Activated T-helper 1 cell treated with Interleukin-2 at 50 U/mL for 16 hours (primary cell): ENCODE results near the gene FAM81A.
"Not testable (repeated sequence)": the region's sequence is repeated elsewhere in the genome, so short reads cannot be mapped to it uniquely, and the experiment has no call there.

Source experiments
- DNase-seq: peaks from one replicate; pipeline ENCODE4 v3.0.0-alpha.2; 2020; ENCODE audit warnings: low read depth

FAM81A gene

GRCh38 chr15:59428898-59429297 lies 9.1 kb upstream of the FAM81A start:
- DNase-seq = not testable (repeated sequence)

DNA sequence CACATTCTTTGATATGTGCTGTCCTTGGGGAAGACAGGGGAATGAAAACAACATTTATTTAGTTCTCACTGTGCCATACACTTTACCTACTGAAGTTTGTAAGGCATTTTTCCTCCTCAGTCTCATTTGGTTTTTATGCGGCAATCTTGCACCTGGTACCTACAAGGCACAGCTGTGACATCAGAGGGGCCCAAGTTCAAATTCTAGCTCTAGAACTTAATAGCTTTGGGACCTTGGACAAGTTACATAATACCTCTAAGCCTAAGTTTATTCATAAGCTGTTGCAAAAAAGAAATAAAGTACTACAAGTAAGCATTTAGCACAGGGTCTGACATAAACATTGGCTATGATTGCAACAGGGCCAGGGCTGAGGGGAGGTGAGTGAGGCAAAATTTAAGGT lies 5.6 kb upstream of the FAM81A start:
- no peak for DNase-seq

GRCh38 chr15:59434481-59434880 lies 3.5 kb upstream of the FAM81A start:
- no peak for DNase-seq

GRCh38 chr15:59436774-59437141 lies 1.2 kb upstream of the FAM81A start:
- no peak for DNase-seq

DNA sequence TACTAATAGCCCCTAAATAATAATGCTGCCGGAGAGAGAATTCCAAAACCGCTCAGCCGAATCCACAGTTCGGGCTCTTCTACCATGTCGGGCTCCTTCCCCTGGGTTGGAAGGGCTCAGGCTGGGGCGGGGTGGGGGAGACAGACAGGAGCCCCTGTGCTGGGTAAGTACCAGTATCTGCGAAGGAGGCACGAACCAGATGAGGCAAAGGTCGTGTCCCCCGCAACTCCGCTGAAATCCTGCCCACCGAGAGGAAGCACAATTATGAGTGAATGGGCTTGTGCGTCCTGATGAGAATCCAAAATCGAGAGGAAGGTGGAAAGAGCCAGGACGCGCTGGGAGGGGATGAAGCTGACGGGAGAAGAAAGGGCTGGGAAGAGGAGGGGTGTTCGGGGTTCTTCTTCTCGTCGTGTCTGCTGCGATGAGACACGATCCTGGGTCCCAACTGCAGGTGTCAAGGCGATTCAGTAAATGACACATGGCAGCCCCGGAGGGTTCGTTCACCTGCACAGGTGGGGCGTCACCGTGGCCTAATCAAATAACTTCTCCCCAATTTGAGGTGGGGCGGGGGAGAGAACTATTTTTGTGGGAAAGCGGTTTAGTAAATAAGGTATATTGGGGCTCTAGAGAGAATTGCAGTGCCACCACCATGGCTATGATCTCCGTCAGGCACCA lies 707 bp upstream of the FAM81A start:
- no peak for DNase-seq

GRCh38 chr15:59438625-59439290 lies 772 bp downstream of the FAM81A start:
- DNase-seq = no peak

DNA sequence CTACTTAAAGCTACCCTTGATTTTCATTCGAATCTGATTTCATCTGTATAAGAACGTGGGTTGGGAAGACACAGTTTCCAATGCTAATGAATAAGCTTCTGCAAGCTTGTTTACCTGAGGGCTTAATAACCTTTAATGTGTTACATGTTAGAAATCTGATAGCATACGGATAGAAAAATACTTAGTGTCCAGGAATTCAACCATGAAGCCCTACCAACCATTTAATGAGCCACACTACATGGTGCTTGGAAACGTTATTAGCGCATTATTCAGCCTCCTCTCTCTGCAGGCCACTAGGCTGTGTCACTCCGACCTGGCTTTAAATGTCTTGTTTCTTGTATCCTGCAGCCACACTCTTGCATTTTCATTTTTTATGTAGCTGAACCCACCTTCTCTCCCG lies 1.6 kb downstream of the FAM81A start:
- DNase-seq = no peak

DNA sequence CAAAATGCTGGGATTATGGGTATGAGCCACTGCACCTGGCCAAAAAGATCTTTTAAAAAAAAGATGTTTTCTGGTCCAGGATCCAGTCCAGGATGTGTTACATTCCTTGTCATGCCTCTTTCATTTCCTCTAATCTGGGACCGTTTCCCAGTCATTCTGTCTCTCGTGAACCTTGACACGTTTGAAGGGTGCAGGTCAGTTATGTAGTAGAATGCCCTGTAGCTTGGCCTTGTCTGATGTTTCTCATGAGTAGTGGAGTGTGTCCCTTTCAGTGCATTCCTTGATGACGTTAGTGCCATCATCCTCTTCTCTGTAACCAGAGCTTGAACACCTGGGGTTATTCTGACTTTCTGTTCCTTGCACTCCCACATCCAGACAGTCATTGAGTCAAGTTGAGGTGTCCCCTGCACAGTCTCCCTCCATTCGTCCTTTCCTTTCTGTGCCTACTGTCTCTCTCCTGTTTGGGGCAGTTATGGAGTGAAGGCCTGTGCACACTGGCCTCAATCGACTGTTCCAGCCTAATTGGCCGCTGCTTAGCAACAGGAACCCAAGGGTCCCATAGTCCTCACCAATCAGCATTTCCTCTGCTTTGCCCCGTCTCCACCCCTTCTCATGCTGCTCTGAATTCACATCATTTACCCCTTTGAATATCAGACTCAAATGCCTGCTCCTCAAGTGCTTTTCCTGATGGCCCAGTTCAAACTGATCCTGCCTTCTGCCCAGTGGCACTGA lies 5.5 kb downstream of the FAM81A start:
- DNase-seq = no peak

- no peak for DNase-seq
These were observed 6.3 kb downstream of the FAM81A start for GRCh38 chr15:59444081-59444835.

- DNase-seq = no peak
These were observed 7.1 kb downstream of the FAM81A start for GRCh38 chr15:59444980-59445545.

DNA sequence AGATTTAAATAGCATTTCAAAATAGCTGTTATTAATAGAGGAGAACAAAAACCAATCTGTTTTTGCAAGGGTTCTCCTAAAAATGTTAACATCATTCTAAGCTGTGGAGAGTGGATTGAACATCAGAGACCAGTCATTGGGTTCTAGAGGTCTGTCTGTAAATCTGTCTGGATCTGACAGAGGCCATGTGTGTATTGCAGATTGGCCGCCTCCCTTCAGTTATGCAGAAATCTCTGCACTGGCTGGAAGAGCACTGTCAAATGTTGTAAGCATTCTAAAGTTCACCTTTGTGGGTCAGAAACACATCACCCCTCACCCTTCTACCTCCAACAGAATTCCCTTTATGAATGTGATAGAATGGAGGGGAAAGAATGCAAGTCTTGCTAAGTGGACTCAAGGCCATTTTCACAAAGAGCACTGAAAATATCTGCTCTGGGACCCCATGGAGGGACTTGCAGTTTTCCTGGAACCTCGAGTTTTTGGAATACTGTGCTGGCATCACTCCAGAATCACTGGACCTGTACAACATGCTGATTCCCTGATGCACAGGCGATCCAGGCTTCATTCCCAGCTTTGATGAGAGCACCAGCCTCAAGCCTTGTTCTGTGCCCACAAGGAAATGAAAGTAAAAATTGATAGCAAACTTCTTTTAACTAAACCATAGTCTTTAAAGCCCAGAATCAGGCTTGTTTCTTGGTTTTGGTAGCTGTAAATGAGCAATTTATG lies 8.4 kb downstream of the FAM81A start:
- no peak for DNase-seq

GRCh38 chr15:59447367-59447766 lies 9.4 kb downstream of the FAM81A start:
- DNase-seq = no peak

- no peak for DNase-seq
These were observed 10.9 kb downstream of the FAM81A start for GRCh38 chr15:59448871-59449270.

- no peak for DNase-seq
These were observed 15.7 kb downstream of the FAM81A start for GRCh38 chr15:59453474-59454215.

DNA sequence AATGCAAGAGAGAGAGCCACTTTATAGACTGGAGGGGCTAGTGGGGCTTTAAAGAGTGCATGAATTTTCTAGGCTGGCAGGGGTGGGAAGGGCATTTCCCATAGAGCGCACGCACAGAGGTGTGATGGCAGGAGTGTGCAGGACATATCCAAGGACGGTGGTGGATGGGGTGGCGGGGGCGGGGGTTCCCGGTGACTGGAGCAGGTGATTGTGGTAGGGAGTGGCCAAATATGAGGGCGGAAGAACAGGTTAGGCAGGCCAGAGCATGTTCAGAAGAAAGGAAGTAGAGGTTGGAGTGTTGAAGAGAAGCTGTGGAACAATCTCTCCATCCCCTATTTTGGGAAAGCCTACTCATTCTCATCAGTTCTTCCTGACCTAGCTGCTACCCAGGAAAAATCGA lies 18.1 kb downstream of the FAM81A start:
- DNase-seq = no peak

DNA sequence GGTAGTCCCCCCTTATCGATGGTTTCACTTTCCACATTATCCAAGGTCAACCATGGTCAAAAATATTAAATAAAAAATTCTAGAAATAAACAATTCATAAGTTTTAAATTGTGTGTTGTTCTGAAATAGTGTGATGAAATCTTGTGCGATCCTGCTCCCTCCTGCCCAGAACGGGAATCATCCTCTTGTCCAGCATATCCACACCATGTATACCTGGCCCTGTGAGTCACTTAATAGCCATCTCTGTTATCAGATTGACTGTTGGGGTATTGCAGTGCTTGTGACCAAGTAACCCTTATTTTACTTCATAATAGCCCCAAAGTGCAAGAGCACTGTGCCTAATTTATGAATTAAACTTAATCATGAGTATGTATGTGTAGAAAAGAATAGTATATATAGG lies 19.1 kb downstream of the FAM81A start:
- DNase-seq = no peak

- no peak for DNase-seq
These were observed 23.5 kb downstream of the FAM81A start for GRCh38 chr15:59461521-59461920.

DNA sequence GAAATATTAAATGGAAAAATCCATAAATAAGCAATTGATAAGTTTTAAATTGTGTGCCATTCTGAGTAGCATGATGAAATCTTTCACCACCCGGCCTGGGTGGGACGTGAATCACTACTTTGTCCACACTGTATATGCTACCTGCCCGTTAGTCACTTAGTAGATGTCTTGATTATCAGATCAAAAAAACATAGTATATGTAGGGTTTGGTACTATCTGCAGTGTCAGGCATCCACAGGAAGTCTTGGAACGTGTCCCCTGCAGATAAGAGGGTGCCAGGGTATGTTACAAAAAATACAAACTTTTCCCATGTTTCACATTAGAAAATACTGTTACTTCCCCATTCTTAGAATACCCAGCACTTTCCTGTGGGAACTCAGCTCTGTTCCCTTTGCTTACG lies 35.2 kb downstream of the FAM81A start:
- no peak for DNase-seq

- DNase-seq = not testable (repeated sequence)
These were observed 37.2 kb downstream of the FAM81A start for GRCh38 chr15:59475161-59475560.

DNA sequence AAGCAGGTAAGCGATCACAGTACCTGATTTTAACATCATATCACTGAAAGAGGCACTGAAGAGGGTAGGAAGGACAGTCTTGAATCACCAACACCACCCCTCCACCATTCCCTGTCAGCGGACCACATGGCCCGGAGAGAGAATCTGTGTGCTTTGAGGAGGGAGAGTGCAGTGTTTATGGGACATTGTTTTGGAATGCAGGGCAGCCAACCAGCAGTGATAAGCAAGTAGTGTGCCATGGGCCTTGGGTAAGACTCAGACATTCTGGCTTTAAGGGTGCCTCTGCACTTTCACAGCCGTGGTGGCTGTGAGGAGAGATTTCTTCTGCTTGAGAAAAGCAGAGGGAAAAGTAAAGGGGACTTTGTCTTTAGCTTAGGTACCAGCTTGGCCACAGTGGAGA lies 46.4 kb downstream of the FAM81A start:
- DNase-seq = no peak

GRCh38 chr15:59485036-59485435 lies 47.0 kb downstream of the FAM81A start:
- no peak for DNase-seq
